IMR-90 (cell line): Measurements from ENCODE around the gene RHEX. TPM values are rescaled to one million over a fixed set of nuclear protein-coding genes. Genes with fewer than 3 reads are reported as not detected.

Experiments
- ATAC-seq: fragments of 200-7000 bp; cut with Tn5 transposase; 2 replicates; pipeline ENCODE4 v1.9.1; 2020; ENCODE audit warnings: low read depth, mild to moderate bottlenecking, moderate library complexity
- BruUV-seq: library from RNA; stranded (reverse); fragments of 400-500 nt; replicated peaks from 2 replicates; lab custom pipeline; 2021; lab: Mats Ljungman, UMichigan
- CTCF ChIA-PET: fragments of 300-600 bp; formaldehyde crosslinking; extraction: SDS; loops from one replicate; lab custom pipeline; 2021; ENCODE audit warnings: antibody characterized with exemption; lab: Yijun Ruan, JAX
- POLR2A ChIA-PET: fragments of 300-600 bp; sonication (Branson Sonifier 250); formaldehyde crosslinking; loops from one replicate; lab custom pipeline; 2022; ENCODE audit warnings: antibody characterized with exemption; ENCODE audit not compliant: unreplicated experiment; lab: Charles Lee
- DNase-seq: peaks from one replicate; pipeline ENCODE4 v3.0.0; 2013
- H2AFZ ChIP-seq: replicated peaks from 2 replicates; pipeline ENCODE3; 2013; ENCODE audit warnings: low read length, mild to moderate bottlenecking; ENCODE audit not compliant: poor library complexity
- H2AK5ac ChIP-seq: 2 replicates; pipeline ENCODE4 v1.6.1; 2013; ENCODE audit warnings: low read depth, low read length, inconsistent platforms
- H2AK9ac ChIP-seq: replicated peaks from 2 replicates; pipeline ENCODE3; 2013; ENCODE audit warnings: mild to moderate bottlenecking, low read depth, low read length, moderate library complexity; ENCODE audit not compliant: poor library complexity
- H2BK120ac ChIP-seq: 2 replicates; pipeline ENCODE4 v1.6.1; 2013; ENCODE audit warnings: low read depth, low read length, inconsistent platforms
- H2BK15ac ChIP-seq: 3 replicates; pipeline ENCODE4 v1.6.1; 2013; ENCODE audit warnings: low read depth, low read length, inconsistent platforms
- H2BK20ac ChIP-seq: 2 replicates; pipeline ENCODE4 v1.6.1; 2013; ENCODE audit warnings: low read depth, mild to moderate bottlenecking, inconsistent platforms, low read length, moderate library complexity
- H2BK5ac ChIP-seq: 2 replicates; pipeline ENCODE4 v1.6.1; 2013; ENCODE audit warnings: mild to moderate bottlenecking, low read depth, low read length, inconsistent platforms; ENCODE audit not compliant: poor library complexity, severe bottlenecking
- H3K14ac ChIP-seq: replicated peaks from 2 replicates; pipeline ENCODE4 v1.6.1; 2013; ENCODE audit warnings: low read depth, low read length, inconsistent platforms
- H3K18ac ChIP-seq: 2 replicates; pipeline ENCODE4 v1.6.1; 2013; ENCODE audit warnings: low read depth, low read length, control low read depth
- H3K23ac ChIP-seq: 2 replicates; pipeline ENCODE4 v1.6.1; 2013; ENCODE audit warnings: low read depth, low read length, inconsistent platforms
- H3K27ac ChIP-seq: 2 replicates; pipeline ENCODE4 v1.5.1; 2013; ENCODE audit warnings: mild to moderate bottlenecking, control low read depth, low read length; ENCODE audit not compliant: insufficient read depth
- H3K27me3 ChIP-seq: 2 replicates; pipeline ENCODE4 v1.6.1; 2013; ENCODE audit warnings: low read length; ENCODE audit not compliant: control insufficient read depth, insufficient read depth
- H3K36me3 ChIP-seq: 2 replicates; pipeline ENCODE4 v1.6.1; 2013; ENCODE audit warnings: low read length, mixed read lengths; ENCODE audit not compliant: control insufficient read depth, insufficient read depth
- H3K4ac ChIP-seq: 2 replicates; pipeline ENCODE4 v1.6.1; 2013; ENCODE audit warnings: low read depth, low read length, inconsistent platforms
- H3K4me1 ChIP-seq: 2 replicates; pipeline ENCODE4 v1.6.1; 2013; ENCODE audit warnings: low read length, mixed read lengths; ENCODE audit not compliant: control insufficient read depth, insufficient read depth
- H3K4me2 ChIP-seq: 2 replicates; pipeline ENCODE4 v1.6.1; 2013; ENCODE audit warnings: low read depth, mild to moderate bottlenecking, control low read depth, low read length, moderate library complexity
- H3K4me3 ChIP-seq: 2 replicates; pipeline ENCODE4 v1.5.1; 2013; ENCODE audit warnings: low read depth, mild to moderate bottlenecking, control low read depth, low read length, moderate library complexity; ENCODE audit not compliant: insufficient read depth
- H3K56ac ChIP-seq: 2 replicates; pipeline ENCODE4 v1.6.1; 2013; ENCODE audit warnings: low read length, inconsistent platforms; ENCODE audit not compliant: insufficient read depth; ENCODE audit errors: extremely low read depth
- H3K79me1 ChIP-seq, 2 experiments: 2 replicates each; pipeline ENCODE4 v1.6.1; 2013; ENCODE audit warnings: low read length in 2 of 2, inconsistent platforms in 1 of 2, low read depth in 1 of 2
- H3K9ac ChIP-seq: 2 replicates; pipeline ENCODE4 v1.6.1; 2013; ENCODE audit warnings: low read depth, low read length, control low read depth
- H3K9me1 ChIP-seq: 2 replicates; pipeline ENCODE4 v1.6.1; 2013; ENCODE audit warnings: low read length, inconsistent platforms; ENCODE audit not compliant: insufficient read depth
- H3K9me3 ChIP-seq: 2 replicates; pipeline ENCODE4 v1.6.1; 2013; ENCODE audit warnings: low read length; ENCODE audit not compliant: control insufficient read depth, insufficient read depth
- H4K20me1 ChIP-seq: 2 replicates; pipeline ENCODE4 v1.6.1; 2013; ENCODE audit warnings: low read length, inconsistent platforms; ENCODE audit not compliant: insufficient read depth
- H4K5ac ChIP-seq: 2 replicates; pipeline ENCODE4 v1.6.1; 2013; ENCODE audit warnings: mild to moderate bottlenecking, low read depth, low read length, control low read depth
- H4K8ac ChIP-seq, 2 experiments: 2 replicates each; pipeline ENCODE4 v1.6.1; 2013; ENCODE audit warnings: low read depth in 2 of 2, low read length in 2 of 2, control low read depth in 1 of 2, inconsistent platforms in 1 of 2
- H4K91ac ChIP-seq: 2 replicates; pipeline ENCODE4 v1.6.1; 2013; ENCODE audit warnings: low read depth, low read length, inconsistent platforms; ENCODE audit not compliant: insufficient read depth
- BHLHE40 ChIP-seq: fragments of 150-350 bp; IDR thresholded peaks from 2 replicates; pipeline ENCODE4 v1.6.1; 2016; ENCODE audit warnings: mild to moderate bottlenecking, low read depth, low read length
- CEBPB ChIP-seq: IDR thresholded peaks from 2 replicates; pipeline ENCODE4 v1.6.1; 2012; ENCODE audit warnings: low read depth, low read length, improper control_type of control experiment
- MAFK ChIP-seq: IDR thresholded peaks from 2 replicates; pipeline ENCODE4 v1.6.1; 2012; ENCODE audit warnings: low read depth, low read length, improper control_type of control experiment
- MAZ ChIP-seq: IDR thresholded peaks from 2 replicates; pipeline ENCODE4 v1.6.1; 2012; ENCODE audit warnings: low read depth, mild to moderate bottlenecking, low read length, improper control_type of control experiment, moderate library complexity, borderline replicate concordance
- MXI1 ChIP-seq: IDR thresholded peaks from 2 replicates; pipeline ENCODE4 v1.6.1; 2012; ENCODE audit warnings: low read depth, mild to moderate bottlenecking, low read length, moderate library complexity, borderline replicate concordance
- POLR2A ChIP-seq: IDR thresholded peaks from 2 replicates; pipeline ENCODE4 v1.6.1; 2012; ENCODE audit warnings: mild to moderate bottlenecking, low read depth, low read length
- RAD21 ChIP-seq: IDR thresholded peaks from 2 replicates; pipeline ENCODE4 v1.6.1; 2012; ENCODE audit warnings: low read length, improper control_type of control experiment
- RCOR1 ChIP-seq: IDR thresholded peaks from 2 replicates; pipeline ENCODE4 v1.6.1; 2012; ENCODE audit warnings: mild to moderate bottlenecking, low read length, improper control_type of control experiment; ENCODE audit not compliant: insufficient replicate concordance
- RFX5 ChIP-seq: IDR thresholded peaks from 2 replicates; pipeline ENCODE4 v1.8.0; 2012; ENCODE audit warnings: low read depth, mild to moderate bottlenecking, low read length, moderate library complexity
- SMC3 ChIP-seq: fragments of 150-350 bp; IDR thresholded peaks from 2 replicates; pipeline ENCODE4 v1.6.1; 2016; ENCODE audit warnings: low read depth, mild to moderate bottlenecking, antibody characterized with exemption, low read length, moderate library complexity
- WGBS, 2 experiments: methylation state at CpG; one replicate each; pipeline versions ENCODE4 v1.1.5 to v1.1.7; 2013; ENCODE audit warnings: missing lambda C conversion rate in 2 of 2; ENCODE audit not compliant: insufficient read length in 1 of 2; ENCODE audit errors: extremely low coverage in 2 of 2; 5-methylcytosine and 5-hydroxymethylcytosine counted together
- dilution Hi-C: fragments of 300-500 bp; cut with HindIII; formaldehyde crosslinking; loops from one replicate; pipeline ENCODE4 v1.14.3; 2018; ENCODE audit warnings: low sequenced_read_pairs; ENCODE audit not compliant: unreplicated experiment
- in situ Hi-C: fragments of 300-500 bp; cut with MboI; formaldehyde crosslinking; loops from 3 replicates; pipeline ENCODE4 v1.14.3; 2019; ENCODE audit warnings: low sequenced_read_pairs, inconsistent platforms, mixed read lengths
- intact Hi-C: fragments of 100-400 bp; cut with micrococcal nuclease; formaldehyde crosslinking; loops from 2 replicates; pipeline ENCODE4 v1.10.0; 2022
- polyA plus RNA-seq, 3 experiments: library from polyadenylated mRNA; depleted of rRNA; stranded (reverse); fragments of >200 nt; gene quantifications; 2 replicates each; pipeline ENCODE4 v1.2.3, GENCODE V29; 2012; ENCODE audit warnings: low replicate concordance in 1 of 3
- total RNA-seq: library from RNA; depleted of rRNA; stranded (reverse); fragments of >200 nt; gene quantifications from 2 replicates; pipeline ENCODE4 v1.2.3, GENCODE V29; 2012
- TF ChIP-seq, protein P1 (sequence below): fragments of 150-350 bp; IDR thresholded peaks from 2 replicates; pipeline ENCODE4 v1.6.1; 2017; ENCODE audit warnings: mild to moderate bottlenecking, antibody characterized with exemption, low read length, low read depth
- TF ChIP-seq, protein P2 (sequence below): fragments of 150-350 bp; IDR thresholded peaks from 2 replicates; pipeline ENCODE4 v1.6.1; 2016; ENCODE audit warnings: low read depth, mild to moderate bottlenecking, low read length, moderate library complexity, borderline replicate concordance
- TF ChIP-seq, protein P3 (sequence below): conservative IDR thresholded peaks from 2 replicates; pipeline ENCODE4 v1.5.1; 2012; ENCODE audit warnings: mild to moderate bottlenecking, low read depth, low read length, improper control_type of control experiment

RHEX gene
- total and polyA plus RNA-seq, 2 of the 4 experiments (the other 2 are of a cell fraction) = not detected

DNA sequence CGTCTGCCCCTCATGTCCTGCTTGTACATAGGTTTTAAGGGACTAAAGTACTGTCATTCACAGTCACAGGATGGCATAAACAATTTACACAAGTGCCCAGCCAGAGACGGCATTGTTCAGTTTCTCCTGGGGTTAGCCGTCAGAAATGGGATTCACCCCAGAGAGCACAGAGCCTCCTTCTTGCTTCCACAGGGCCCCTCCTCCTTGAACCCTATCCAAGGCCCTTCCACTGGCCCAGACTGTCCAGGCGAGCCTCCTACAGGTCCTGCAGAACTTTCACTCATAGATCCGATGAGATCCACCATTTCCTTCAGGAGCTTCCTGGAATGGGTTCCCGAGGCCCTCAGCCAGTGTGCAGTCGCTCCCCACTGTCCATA, 54.2 kb downstream of the RHEX start:
- dilution Hi-C loops (no loop called here), intact Hi-C loops (loop anchor here (10.0 kb wide), 1 partner anchor 452 kb away; no protein-coding TSS in a partner anchor), in situ Hi-C loops (loop anchor here (10.0 to 25.0 kb wide), 2 partner anchors 312 to 445 kb away; no protein-coding TSS in a partner anchor)
- H4K5ac ChIP-seq = no peak overlapping the region
- H3K4me3 ChIP-seq = no peak overlapping the region
- CTCF ChIA-PET = interaction anchor here (1.0 to 2.6 kb wide), 5 partner anchors 10 to 130 kb away, joined by 3 to 34 read pairs (median 6); no protein-coding TSS in a partner anchor
- no peaks in the 10 kb centered on the region for H3K9me3 ChIP-seq
- no peak overlapping the region for H3K56ac ChIP-seq
- no peak overlapping the region for H3K14ac ChIP-seq
- ATAC-seq = no peak
- no peaks in the 10 kb centered on the region for H3K79me1 ChIP-seq
- no peak overlapping the region for H3K4ac ChIP-seq
- no peak overlapping the region for H2BK20ac ChIP-seq
- no peaks in the 10 kb centered on the region for H3K36me3 ChIP-seq
- no peak overlapping the region for H4K91ac ChIP-seq
- H2BK15ac ChIP-seq = no peak overlapping the region
- H3K9ac ChIP-seq = no peak overlapping the region
- no peak overlapping the region for H3K18ac ChIP-seq
- no peak overlapping the region for H2BK5ac ChIP-seq
- no peak overlapping the region for H3K23ac ChIP-seq
- no peak for DNase-seq
- H4K20me1 ChIP-seq = no peaks in the 10 kb centered on the region
- no peak overlapping the region for H3K27ac ChIP-seq
- no peak overlapping the region for H2AK5ac ChIP-seq
- no TSS peak for BruUV-seq
- POLR2A ChIA-PET = no interaction called here
- peaks cover 34% of the 10 kb centered on the region for H3K27me3 ChIP-seq
- H2AFZ ChIP-seq = no peak overlapping the region
- H2BK120ac ChIP-seq = no peak overlapping the region
- no peaks in the 10 kb centered on the region for H3K4me1 ChIP-seq
- TF ChIP-seq RFX5 = no peak
- TF ChIP-seq BHLHE40 = no peak
- no peak for TF ChIP-seq RAD21
- TF ChIP-seq, protein P1, sequence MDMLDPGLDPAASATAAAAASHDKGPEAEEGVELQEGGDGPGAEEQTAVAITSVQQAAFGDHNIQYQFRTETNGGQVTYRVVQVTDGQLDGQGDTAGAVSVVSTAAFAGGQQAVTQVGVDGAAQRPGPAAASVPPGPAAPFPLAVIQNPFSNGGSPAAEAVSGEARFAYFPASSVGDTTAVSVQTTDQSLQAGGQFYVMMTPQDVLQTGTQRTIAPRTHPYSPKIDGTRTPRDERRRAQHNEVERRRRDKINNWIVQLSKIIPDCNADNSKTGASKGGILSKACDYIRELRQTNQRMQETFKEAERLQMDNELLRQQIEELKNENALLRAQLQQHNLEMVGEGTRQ = no peak
- TF ChIP-seq, protein P2, sequence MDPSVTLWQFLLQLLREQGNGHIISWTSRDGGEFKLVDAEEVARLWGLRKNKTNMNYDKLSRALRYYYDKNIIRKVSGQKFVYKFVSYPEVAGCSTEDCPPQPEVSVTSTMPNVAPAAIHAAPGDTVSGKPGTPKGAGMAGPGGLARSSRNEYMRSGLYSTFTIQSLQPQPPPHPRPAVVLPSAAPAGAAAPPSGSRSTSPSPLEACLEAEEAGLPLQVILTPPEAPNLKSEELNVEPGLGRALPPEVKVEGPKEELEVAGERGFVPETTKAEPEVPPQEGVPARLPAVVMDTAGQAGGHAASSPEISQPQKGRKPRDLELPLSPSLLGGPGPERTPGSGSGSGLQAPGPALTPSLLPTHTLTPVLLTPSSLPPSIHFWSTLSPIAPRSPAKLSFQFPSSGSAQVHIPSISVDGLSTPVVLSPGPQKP = no peak
- no peak for TF ChIP-seq MAFK
- no peak for TF ChIP-seq CEBPB
- TF ChIP-seq, protein P3, sequence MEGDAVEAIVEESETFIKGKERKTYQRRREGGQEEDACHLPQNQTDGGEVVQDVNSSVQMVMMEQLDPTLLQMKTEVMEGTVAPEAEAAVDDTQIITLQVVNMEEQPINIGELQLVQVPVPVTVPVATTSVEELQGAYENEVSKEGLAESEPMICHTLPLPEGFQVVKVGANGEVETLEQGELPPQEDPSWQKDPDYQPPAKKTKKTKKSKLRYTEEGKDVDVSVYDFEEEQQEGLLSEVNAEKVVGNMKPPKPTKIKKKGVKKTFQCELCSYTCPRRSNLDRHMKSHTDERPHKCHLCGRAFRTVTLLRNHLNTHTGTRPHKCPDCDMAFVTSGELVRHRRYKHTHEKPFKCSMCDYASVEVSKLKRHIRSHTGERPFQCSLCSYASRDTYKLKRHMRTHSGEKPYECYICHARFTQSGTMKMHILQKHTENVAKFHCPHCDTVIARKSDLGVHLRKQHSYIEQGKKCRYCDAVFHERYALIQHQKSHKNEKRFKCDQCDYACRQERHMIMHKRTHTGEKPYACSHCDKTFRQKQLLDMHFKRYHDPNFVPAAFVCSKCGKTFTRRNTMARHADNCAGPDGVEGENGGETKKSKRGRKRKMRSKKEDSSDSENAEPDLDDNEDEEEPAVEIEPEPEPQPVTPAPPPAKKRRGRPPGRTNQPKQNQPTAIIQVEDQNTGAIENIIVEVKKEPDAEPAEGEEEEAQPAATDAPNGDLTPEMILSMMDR = no peak
- TF ChIP-seq SMC3 = no peak
- TF ChIP-seq MAZ = no peak
- TF ChIP-seq MXI1 = no peak
- no peak for TF ChIP-seq POLR2A
- no peak for TF ChIP-seq RCOR1
- H3K4me2 ChIP-seq = no peak overlapping the region
- H4K8ac ChIP-seq = no peak overlapping the region
- 28% methylated on average over 3 of the region's 7 CpGs; no CpG with 5 or more reads in 1 of the 2 experiments for WGBS, 2 experiments
- H2AK9ac ChIP-seq = no peak overlapping the region
- H3K9me1 ChIP-seq = no peaks in the 10 kb centered on the region
